AG04450 (cell line): ENCODE measurements around the gene SNRPE. TPM values are rescaled to one million over a fixed set of nuclear protein-coding genes. Genes with fewer than 3 reads are reported as not detected.
A peak's percentile ranks its signal among the peaks of the same experiment; 100 is the strongest.

ENCODE experiments used
- CTCF ChIA-PET: fragments of 300-600, 350-600 bp; formaldehyde crosslinking; extraction: SDS; loops from one replicate; lab custom pipeline; 2022; ENCODE audit warnings: antibody characterized with exemption, inconsistent platforms; lab: Charles Lee
- POLR2A ChIA-PET: fragments of 350-600 bp; formaldehyde crosslinking; extraction: SDS; loops from one replicate; lab custom pipeline; 2021; ENCODE audit warnings: antibody characterized with exemption, inconsistent platforms; lab: Yijun Ruan, JAX
- DNase-seq: peaks from one replicate; pipeline ENCODE4 v3.0.0-alpha.2; 2011; ENCODE audit warnings: low read depth, low spot score
- H3K27ac ChIP-seq: one replicate; pipeline ENCODE4 v1.5.1; 2012; ENCODE audit warnings: low read depth, low read length, control low read depth
- H3K27me3 ChIP-seq: one replicate; pipeline ENCODE4 v1.6.0; 2012; ENCODE audit warnings: low read length; ENCODE audit not compliant: control insufficient read depth, insufficient read depth
- H3K4me3 ChIP-seq: 2 replicates; pipeline ENCODE4 v1.5.1; 2011; ENCODE audit warnings: mild to moderate bottlenecking, low read depth, low read length, control low read depth
- H3K9me3 ChIP-seq: 2 replicates; pipeline ENCODE4 v1.5.1; 2012; ENCODE audit warnings: low read length; ENCODE audit not compliant: control insufficient read depth, insufficient read depth
- CTCF ChIP-seq: IDR thresholded peaks from 2 replicates; pipeline ENCODE4 v1.5.1; 2011; ENCODE audit warnings: low read depth, low read length, control low read depth, inconsistent platforms
- polyA plus RNA-seq: library from polyadenylated mRNA; depleted of rRNA; stranded (reverse); fragments of >200 nt; gene quantifications from 2 replicates; pipeline ENCODE4 v1.2.3, GENCODE V29; 2011; rRNA removed
- small RNA-seq: library from RNA; depleted of rRNA; stranded (forward); fragments of <200 nt; gene quantifications from one replicate; pipeline ENCODE3, GENCODE V24; 2012; ENCODE audit warnings: low read depth; ENCODE audit not compliant: insufficient read length

The SNRPE gene
- polyA plus RNA-seq, 1 experiment = 278 TPM

GRCh38 chr1:203913073-203913521 lies 51.7 kb downstream of the SNRPE start:
- Histone ChIP-seq H3K4me3 (no peak overlapping the region), H3K9me3 (no peaks in the 10 kb centered on the region), H3K27me3 (no peaks in the 10 kb centered on the region), H3K27ac (no peak overlapping the region)
- TF ChIP-seq CTCF = no peak
- CTCF ChIA-PET = interaction anchor here (0.6 to 2.7 kb wide), 3 partner anchors 42 to 216 kb away, joined by 3 to 15 read pairs (median 3); partner anchors contain the start of gene SNRPE
- DNase-seq = no peak
- POLR2A ChIA-PET = interaction anchor here (0.6 kb wide), 1 partner anchor 209 kb away, joined by 3 read pairs; no protein-coding TSS in a partner anchor

GRCh38 chr1:203914292-203914691 lies 52.9 kb downstream of the SNRPE start:
- TF ChIP-seq CTCF = no peak
- ChIA-PET POLR2A (interaction anchor here (0.6 kb wide), 1 partner anchor 159 kb away, joined by 5 read pairs; the partner anchor contains the start of gene SOX13), CTCF (interaction anchor here (1.6 to 2.7 kb wide), 2 partner anchors 43 to 53 kb away, joined by 3 to 15 read pairs; partner anchors contain the start of gene SNRPE)
- Histone ChIP-seq H3K9me3 (no peaks in the 10 kb centered on the region), H3K27ac (no peak overlapping the region), H3K27me3 (no peaks in the 10 kb centered on the region), H3K4me3 (no peak overlapping the region)
- DNase-seq = no peak

GRCh38 chr1:203915811-203916210 lies 54.4 kb downstream of the SNRPE start:
- Histone ChIP-seq H3K27ac (peak overlapping the region; percentile 78), H3K27me3 (no peaks in the 10 kb centered on the region), H3K4me3 (no peak overlapping the region), H3K9me3 (no peaks in the 10 kb centered on the region)
- DNase-seq = peak; percentile 23
- ChIA-PET POLR2A (interaction anchor here (0.7 kb wide), 1 partner anchor 158 kb away, joined by 7 read pairs; no protein-coding TSS in a partner anchor), CTCF (interaction anchor here (2.7 kb wide), 1 partner anchor 44 kb away, joined by 15 read pairs; no protein-coding TSS in a partner anchor)
- no peak for TF ChIP-seq CTCF

- ChIA-PET POLR2A (no interaction called here), CTCF (no interaction called here)
- no peaks in the 10 kb centered on the region for H3K27me3 ChIP-seq
- H3K4me3 ChIP-seq = no peak overlapping the region
- H3K9me3 ChIP-seq = no peaks in the 10 kb centered on the region
- H3K27ac ChIP-seq = no peak overlapping the region
- no peak for DNase-seq
- no peak for TF ChIP-seq CTCF
Observed at GRCh38 chr1:203916756-203917155, 55.4 kb downstream of the SNRPE start.

Small RNA genes lying within 50 kb of the gene (small RNA-seq; reads per million reads assigned to genes)
- not detected for gene HSPE1P6

Other genes starting within 250 kb of the SNRPE start
- gene ATP2B4, start 234.8 kb upstream of the SNRPE start, polyA plus RNA-seq = 168 and 204 TPM in 2 replicates
- gene LAX1, start 96.4 kb upstream of the SNRPE start, polyA plus RNA-seq = not detected in 2 replicates
- gene ZBED6, start 66.0 kb upstream of the SNRPE start, polyA plus RNA-seq = 21.9 and 22.7 TPM in 2 replicates
- 76.1 and 95.4 TPM in 2 replicates for gene ZC3H11A, start 66.0 kb upstream of the SNRPE start, polyA plus RNA-seq
- 1.8 and 2.0 TPM in 2 replicates for gene SOX13, start 211.5 kb downstream of the SNRPE start, polyA plus RNA-seq